Ishikawa (cell line): ENCODE measurements around the gene RNF181.

Source experiments
- CEBPB ChIP-seq: IDR thresholded peaks from 2 replicates; pipeline ENCODE4 v1.6.1; 2012
- CREB1 ChIP-seq: IDR thresholded peaks from 2 replicates; pipeline ENCODE4 v1.6.1; 2012; ENCODE audit warnings: low read depth
- EGR1 ChIP-seq: IDR thresholded peaks from 2 replicates; pipeline ENCODE4 v1.6.1; 2012
- EP300 ChIP-seq: IDR thresholded peaks from 2 replicates; pipeline ENCODE4 v1.6.1; 2012; ENCODE audit warnings: borderline replicate concordance
- FOXM1 ChIP-seq: IDR thresholded peaks from 2 replicates; pipeline ENCODE4 v1.6.1; 2012; ENCODE audit warnings: low read depth, borderline replicate concordance
- NFIC ChIP-seq: IDR thresholded peaks from 2 replicates; pipeline ENCODE4 v1.6.1; 2012
- RAD21 ChIP-seq: IDR thresholded peaks from 2 replicates; pipeline ENCODE4 v1.6.1; 2012; ENCODE audit warnings: low read depth
- TAF1 ChIP-seq: IDR thresholded peaks from 2 replicates; pipeline ENCODE4 v1.6.1; 2012; ENCODE audit warnings: low read depth, mild to moderate bottlenecking
- TCF12 ChIP-seq: IDR thresholded peaks from 2 replicates; pipeline ENCODE4 v1.6.1; 2012; ENCODE audit warnings: low read depth
- TEAD4 ChIP-seq: IDR thresholded peaks from 2 replicates; pipeline ENCODE4 v1.6.1; 2012
- YY1 ChIP-seq: IDR thresholded peaks from 2 replicates; pipeline ENCODE4 v1.6.1; 2012; ENCODE audit warnings: low read depth
- ZBTB7A ChIP-seq: IDR thresholded peaks from 2 replicates; pipeline ENCODE4 v1.6.1; 2012; ENCODE audit warnings: low read depth
- TF ChIP-seq, protein P1 (sequence below): IDR thresholded peaks from 2 replicates; pipeline ENCODE4 v1.6.1; 2012; ENCODE audit warnings: low read depth, mild to moderate bottlenecking
- TF ChIP-seq, protein P2 (sequence below): IDR thresholded peaks from 2 replicates; pipeline ENCODE4 v1.6.1; 2012
- TF ChIP-seq, protein P3 (sequence below): IDR thresholded peaks from 2 replicates; pipeline ENCODE4 v1.6.1; 2012

Gene RNF181

DNA sequence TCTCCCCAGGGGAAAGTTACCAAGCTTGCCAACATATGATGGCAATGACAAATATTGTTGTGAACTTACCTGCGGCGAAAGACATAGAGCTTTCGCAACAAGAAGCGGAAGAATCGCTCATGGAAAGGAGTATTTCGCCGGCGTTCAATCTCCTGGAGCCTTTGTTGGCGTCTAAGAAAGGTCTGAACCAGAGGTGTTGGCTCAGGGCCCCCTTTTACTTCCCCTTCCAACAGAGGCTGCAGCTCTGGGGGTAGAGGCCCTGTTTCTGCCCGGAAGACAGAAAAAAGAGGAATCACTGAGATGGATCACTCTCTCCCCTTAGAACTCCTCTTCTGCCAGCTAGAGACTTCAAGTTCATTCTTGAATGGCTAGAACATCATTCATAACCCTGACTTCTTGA is 45.1 kb upstream of the RNF181 start:
- TF ChIP-seq TAF1: no peak
- no peak for TF ChIP-seq EP300
- no peak for TF ChIP-seq ZBTB7A

DNA sequence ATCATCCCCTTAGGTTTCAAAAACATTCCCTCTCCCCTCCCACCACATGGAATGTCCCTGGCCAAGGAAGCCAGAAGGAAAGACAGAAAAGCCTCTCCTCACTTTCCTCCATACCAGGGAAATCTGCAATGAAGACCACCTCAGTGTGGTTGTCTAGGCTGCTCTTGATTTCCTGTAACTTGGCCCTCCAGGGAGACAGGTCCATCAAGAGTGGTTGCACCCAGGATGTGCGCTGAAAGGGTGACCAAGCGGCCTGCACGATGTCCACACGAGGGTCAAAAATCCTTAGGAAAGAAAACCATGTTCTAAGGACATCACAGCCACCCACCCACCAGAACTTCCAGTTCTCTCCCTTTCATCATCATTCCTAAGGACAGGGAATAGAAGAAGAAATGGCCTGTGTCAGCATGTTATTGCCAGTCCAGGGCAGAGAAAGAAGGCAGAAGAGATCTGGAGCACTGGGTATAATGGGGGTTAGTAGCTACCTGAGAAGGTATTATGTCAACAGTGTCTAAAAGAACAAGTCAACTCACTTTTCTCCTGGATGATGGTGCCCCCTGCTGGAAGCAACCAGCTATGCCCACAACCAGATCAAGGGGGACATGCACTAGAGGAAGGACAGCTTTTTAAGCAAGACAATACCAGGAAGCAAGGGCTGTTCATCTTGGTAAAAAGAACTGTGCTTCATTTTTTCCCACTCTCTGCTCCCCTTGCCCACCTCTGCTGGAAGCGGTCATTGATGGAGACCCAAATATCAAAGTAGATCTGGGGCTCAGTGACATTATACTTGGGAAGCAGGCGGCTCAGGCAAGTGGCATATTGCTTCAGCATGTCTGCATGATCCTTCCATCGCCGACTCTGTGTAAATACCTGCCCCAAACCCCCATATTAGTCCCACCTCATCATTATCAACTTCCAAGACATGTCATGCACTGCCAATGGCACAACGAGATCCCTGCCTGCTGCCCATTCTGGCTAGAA is 43.6 kb upstream of the RNF181 start:
- no peak for TF ChIP-seq FOXM1
- TF ChIP-seq TAF1: no peak
- no peak for TF ChIP-seq NFIC
- no peak for TF ChIP-seq CEBPB
- TF ChIP-seq RAD21: peak; percentile 89
- TF ChIP-seq, protein P1, sequence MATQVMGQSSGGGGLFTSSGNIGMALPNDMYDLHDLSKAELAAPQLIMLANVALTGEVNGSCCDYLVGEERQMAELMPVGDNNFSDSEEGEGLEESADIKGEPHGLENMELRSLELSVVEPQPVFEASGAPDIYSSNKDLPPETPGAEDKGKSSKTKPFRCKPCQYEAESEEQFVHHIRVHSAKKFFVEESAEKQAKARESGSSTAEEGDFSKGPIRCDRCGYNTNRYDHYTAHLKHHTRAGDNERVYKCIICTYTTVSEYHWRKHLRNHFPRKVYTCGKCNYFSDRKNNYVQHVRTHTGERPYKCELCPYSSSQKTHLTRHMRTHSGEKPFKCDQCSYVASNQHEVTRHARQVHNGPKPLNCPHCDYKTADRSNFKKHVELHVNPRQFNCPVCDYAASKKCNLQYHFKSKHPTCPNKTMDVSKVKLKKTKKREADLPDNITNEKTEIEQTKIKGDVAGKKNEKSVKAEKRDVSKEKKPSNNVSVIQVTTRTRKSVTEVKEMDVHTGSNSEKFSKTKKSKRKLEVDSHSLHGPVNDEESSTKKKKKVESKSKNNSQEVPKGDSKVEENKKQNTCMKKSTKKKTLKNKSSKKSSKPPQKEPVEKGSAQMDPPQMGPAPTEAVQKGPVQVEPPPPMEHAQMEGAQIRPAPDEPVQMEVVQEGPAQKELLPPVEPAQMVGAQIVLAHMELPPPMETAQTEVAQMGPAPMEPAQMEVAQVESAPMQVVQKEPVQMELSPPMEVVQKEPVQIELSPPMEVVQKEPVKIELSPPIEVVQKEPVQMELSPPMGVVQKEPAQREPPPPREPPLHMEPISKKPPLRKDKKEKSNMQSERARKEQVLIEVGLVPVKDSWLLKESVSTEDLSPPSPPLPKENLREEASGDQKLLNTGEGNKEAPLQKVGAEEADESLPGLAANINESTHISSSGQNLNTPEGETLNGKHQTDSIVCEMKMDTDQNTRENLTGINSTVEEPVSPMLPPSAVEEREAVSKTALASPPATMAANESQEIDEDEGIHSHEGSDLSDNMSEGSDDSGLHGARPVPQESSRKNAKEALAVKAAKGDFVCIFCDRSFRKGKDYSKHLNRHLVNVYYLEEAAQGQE: no peak

DNA sequence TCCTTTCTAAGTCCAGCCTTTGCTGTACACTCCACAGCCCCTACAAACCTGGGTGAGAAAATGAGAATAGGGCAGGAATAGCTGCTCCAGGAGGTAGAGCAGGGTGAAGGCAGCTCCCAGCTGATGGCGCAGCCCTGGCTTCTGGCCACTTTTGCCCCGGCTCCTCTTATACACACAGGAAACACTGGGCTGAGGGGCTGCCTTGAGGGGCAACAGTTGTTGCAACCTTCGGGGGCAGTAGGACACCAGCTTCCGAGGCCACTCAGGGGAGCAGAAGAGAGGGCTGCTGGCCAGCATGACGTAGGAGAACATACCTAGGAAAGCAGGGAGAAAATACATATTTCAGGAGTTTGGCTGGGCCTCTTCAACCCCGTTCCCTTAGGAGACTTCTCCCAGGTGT is 42.4 kb upstream of the RNF181 start:
- TF ChIP-seq NFIC (no peak), YY1 (no peak), TCF12 (no peak), EP300 (no peak), TAF1 (no peak), ZBTB7A (no peak), FOXM1 (no peak), CEBPB (no peak), CREB1 (no peak), RAD21 (no peak), TEAD4 (no peak), EGR1 (no peak)
- TF ChIP-seq, protein P2, sequence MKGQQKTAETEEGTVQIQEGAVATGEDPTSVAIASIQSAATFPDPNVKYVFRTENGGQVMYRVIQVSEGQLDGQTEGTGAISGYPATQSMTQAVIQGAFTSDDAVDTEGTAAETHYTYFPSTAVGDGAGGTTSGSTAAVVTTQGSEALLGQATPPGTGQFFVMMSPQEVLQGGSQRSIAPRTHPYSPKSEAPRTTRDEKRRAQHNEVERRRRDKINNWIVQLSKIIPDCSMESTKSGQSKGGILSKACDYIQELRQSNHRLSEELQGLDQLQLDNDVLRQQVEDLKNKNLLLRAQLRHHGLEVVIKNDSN: no peak
- TF ChIP-seq, protein P1: no peak
- TF ChIP-seq, protein P3, sequence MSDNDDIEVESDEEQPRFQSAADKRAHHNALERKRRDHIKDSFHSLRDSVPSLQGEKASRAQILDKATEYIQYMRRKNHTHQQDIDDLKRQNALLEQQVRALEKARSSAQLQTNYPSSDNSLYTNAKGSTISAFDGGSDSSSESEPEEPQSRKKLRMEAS: no peak

DNA sequence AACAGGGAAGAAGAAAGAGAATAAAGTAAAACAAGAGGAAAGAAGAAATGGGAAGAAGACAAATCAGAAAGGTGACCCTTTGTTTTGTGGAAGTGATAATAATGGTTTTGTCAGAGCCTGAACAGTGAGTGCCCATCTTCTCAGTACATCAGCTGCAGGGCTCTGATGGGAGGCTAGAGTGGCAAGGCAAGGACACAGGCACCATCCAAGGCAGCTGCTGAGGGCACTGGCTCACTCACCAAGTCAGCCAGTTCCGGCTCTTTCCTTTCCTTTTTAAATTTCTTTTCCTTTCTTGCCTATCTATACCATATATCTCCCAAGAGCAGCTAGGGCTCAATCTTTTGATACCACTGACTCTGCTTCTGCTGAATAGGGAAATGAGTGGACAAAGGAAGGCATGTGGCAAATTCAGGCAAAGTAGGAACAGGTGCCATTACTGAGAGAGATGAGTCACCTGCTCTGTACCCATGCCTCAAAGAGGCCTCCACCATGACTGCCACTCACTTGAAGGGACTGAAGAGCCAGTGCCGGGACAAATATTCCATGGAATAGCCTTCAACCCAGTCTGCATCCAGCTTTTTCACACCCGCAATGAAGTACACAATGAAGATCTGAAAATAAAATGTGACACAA is 40.4 kb upstream of the RNF181 start:
- TF ChIP-seq TCF12 (no peak), NFIC (no peak), RAD21 (no peak), EGR1 (no peak), TEAD4 (no peak)
- TF ChIP-seq, protein P1: no peak
- TF ChIP-seq, protein P3: no peak

DNA sequence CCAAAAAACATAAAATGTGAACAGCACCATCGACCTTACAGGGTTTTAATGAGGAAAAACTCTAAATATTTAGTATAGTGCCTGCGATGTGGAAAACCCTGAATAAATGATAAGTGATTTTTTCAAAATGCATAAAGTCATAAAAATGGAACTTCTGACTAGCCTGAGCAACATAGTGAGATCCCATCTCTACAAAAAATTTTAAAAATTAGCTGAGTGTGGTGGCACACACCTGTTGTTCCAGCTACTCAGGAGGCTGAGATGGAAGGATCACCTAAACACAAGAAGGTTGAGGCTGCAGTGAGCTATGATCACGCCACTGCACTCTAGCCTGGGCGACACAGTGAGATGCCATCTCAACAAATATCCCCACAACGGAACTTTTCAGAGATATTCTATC is 38.4 kb upstream of the RNF181 start:
- no peak for TF ChIP-seq YY1
- TF ChIP-seq, protein P3: no peak
- no peak for TF ChIP-seq TAF1
- TF ChIP-seq, protein P1: no peak
- TF ChIP-seq, protein P2: no peak
- TF ChIP-seq RAD21: no peak
- TF ChIP-seq CREB1: no peak
- TF ChIP-seq NFIC: no peak
- no peak for TF ChIP-seq CEBPB
- TF ChIP-seq ZBTB7A: no peak
- TF ChIP-seq EGR1: no peak
- no peak for TF ChIP-seq TEAD4
- no peak for TF ChIP-seq TCF12
- no peak for TF ChIP-seq FOXM1
- TF ChIP-seq EP300: no peak
